GM12878 (cell line): ENCODE data around the gene SH3BP5. TPM values are rescaled to one million over a fixed set of nuclear protein-coding genes. Genes with fewer than 3 reads are reported as not detected.

Source experiments
- ATAC-seq: fragments of 200-7000 bp; cut with Tn5 transposase; 3 replicates; pipeline ENCODE4 v1.9.1; 2020; ENCODE audit warnings: mild to moderate bottlenecking, moderate library complexity
- BruUV-seq: library from RNA; stranded (reverse); fragments of 400-500 nt; replicated peaks from 2 replicates; lab custom pipeline; 2021; lab: Mats Ljungman, UMichigan
- CTCF ChIA-PET: fragments of 300-600 bp; sonication (Branson Sonifier 250); formaldehyde crosslinking; extraction: SDS; loops from one replicate; lab custom pipeline; 2021; ENCODE audit warnings: inconsistent platforms; lab: Yijun Ruan, JAX
- POLR2A ChIA-PET: fragments of 350-600 bp; formaldehyde crosslinking; extraction: SDS; loops from one replicate; lab custom pipeline; 2021; ENCODE audit warnings: inconsistent platforms; lab: Charles Lee
- RAD21 ChIA-PET: fragments of 300-600 bp; sonication (Branson Sonifier 250); formaldehyde crosslinking; loops from one replicate; lab custom pipeline; 2023; ENCODE audit warnings: antibody characterized with exemption; ENCODE audit not compliant: unreplicated experiment; lab: Charles Lee
- SMC1A ChIA-PET: fragments of 300-600 bp; sonication (Branson Sonifier 250); formaldehyde crosslinking; loops from one replicate; lab custom pipeline; 2023; ENCODE audit not compliant: unreplicated experiment, uncharacterized antibody; lab: Charles Lee
- DNase-seq: peaks from one replicate; pipeline ENCODE4 v3.0.0-alpha.2; 2011; ENCODE audit warnings: low read depth, low spot score
- FAIRE-seq: peaks from 3 replicates; lab custom pipeline; 2011; peaks lifted over from hg19 to GRCh38; lab: Jason Lieb, UNC
- H2AFZ ChIP-seq: 2 replicates; pipeline ENCODE4 v1.6.0; 2011; ENCODE audit warnings: low read depth, low read length, control low read depth; ENCODE audit not compliant: control insufficient read depth
- H3K27ac ChIP-seq: 2 replicates; pipeline ENCODE4 v1.5.1; 2011; ENCODE audit warnings: control low read depth; ENCODE audit not compliant: control insufficient read depth, insufficient read depth
- H3K27me3 ChIP-seq, 2 experiments: replicated peaks in 1 of 2; 2 replicates each; pipeline versions ENCODE4 v1.6.0 to v1.6.1; 2011; ENCODE audit warnings: low read length in 1 of 2; ENCODE audit not compliant: control insufficient read depth in 2 of 2, insufficient read depth in 2 of 2
- H3K36me3 ChIP-seq, 2 experiments: 2 replicates each; pipeline ENCODE4 v1.5.1; 2011; ENCODE audit warnings: low read length in 1 of 2; ENCODE audit not compliant: control insufficient read depth in 2 of 2, insufficient read depth in 2 of 2
- H3K4me1 ChIP-seq: 2 replicates; pipeline ENCODE4 v1.6.1; 2011; ENCODE audit warnings: mild to moderate bottlenecking, low read length, moderate library complexity, mixed read lengths; ENCODE audit not compliant: control insufficient read depth, insufficient read depth
- H3K4me2 ChIP-seq: 2 replicates; pipeline ENCODE4 v1.6.0; 2011; ENCODE audit warnings: control low read depth; ENCODE audit not compliant: control insufficient read depth, insufficient read depth
- H3K4me3 ChIP-seq: fragments of 200-600 bp; sonication (generic); 2 replicates; pipeline ENCODE4 v1.5.1; 2016
- H3K79me2 ChIP-seq: 2 replicates; pipeline ENCODE4 v1.6.0; 2011; ENCODE audit warnings: low read length; ENCODE audit not compliant: control insufficient read depth, insufficient read depth
- H3K9ac ChIP-seq: 2 replicates; pipeline ENCODE4 v1.8.0; 2011; ENCODE audit warnings: low read length, control low read depth, mixed read lengths; ENCODE audit not compliant: control insufficient read depth, insufficient read depth
- H3K9me3 ChIP-seq: replicated peaks from 3 replicates; pipeline ENCODE4 v1.5.1; 2011; ENCODE audit warnings: mild to moderate bottlenecking, low read length; ENCODE audit not compliant: control insufficient read depth, insufficient read depth
- H4K20me1 ChIP-seq: 2 replicates; pipeline ENCODE4 v1.6.0; 2011; ENCODE audit not compliant: control insufficient read depth, insufficient read depth
- CEBPZ ChIP-seq: fragments of 150-350 bp; IDR thresholded peaks from 2 replicates; pipeline ENCODE4 v1.6.1; 2016; ENCODE audit warnings: low read depth, low read length
- E2F4 ChIP-seq: IDR thresholded peaks from 2 replicates; pipeline ENCODE4 v1.6.1; 2012; ENCODE audit warnings: low read depth, low read length, improper control_type of control experiment
- ETV6 ChIP-seq, 2 experiments: fragments of 450-650 bp in 1 of 2; IDR thresholded peaks in 1 of 2; conservative IDR thresholded peaks in 1 of 2; 2 replicates each; pipeline ENCODE4 v1.6.1; 2014; ENCODE audit warnings: antibody characterized with exemption in 1 of 2, borderline replicate concordance in 1 of 2, low read depth in 1 of 2, mild to moderate bottlenecking in 1 of 2, moderate library complexity in 1 of 2
- IKZF1 ChIP-seq: fragments of 450-650 bp; conservative IDR thresholded peaks from 2 replicates; pipeline ENCODE4 v1.6.1; 2017; ENCODE audit warnings: antibody characterized with exemption, mild to moderate bottlenecking
- IRF4 ChIP-seq: IDR thresholded peaks from 2 replicates; pipeline ENCODE4 v1.6.1; 2011; ENCODE audit warnings: low read depth, low read length
- IRF5 ChIP-seq: fragments of 450-650 bp; IDR thresholded peaks from 2 replicates; pipeline ENCODE4 v1.6.1; 2017; ENCODE audit warnings: borderline replicate concordance
- JUNB ChIP-seq: IDR thresholded peaks from 2 replicates; pipeline ENCODE4 v1.6.1; 2016; ENCODE audit warnings: antibody characterized with exemption, mild to moderate bottlenecking
- MTA3 ChIP-seq: IDR thresholded peaks from 2 replicates; pipeline ENCODE4 v1.6.1; 2012; ENCODE audit warnings: low read length, inconsistent platforms, borderline replicate concordance
- NFYB ChIP-seq: IDR thresholded peaks from 2 replicates; pipeline ENCODE4 v1.6.1; 2011; ENCODE audit warnings: low read depth, mild to moderate bottlenecking, low read length, improper control_type of control experiment, moderate library complexity; ENCODE audit not compliant: insufficient read depth
- NR2C1 ChIP-seq: fragments of 450-650 bp; IDR thresholded peaks from 2 replicates; pipeline ENCODE4 v1.6.1; 2017; ENCODE audit warnings: antibody characterized with exemption, mild to moderate bottlenecking, moderate library complexity
- POLR2AphosphoS2 ChIP-seq: IDR thresholded peaks from 2 replicates; pipeline ENCODE4 v1.6.1; 2011; ENCODE audit warnings: low read depth, mild to moderate bottlenecking, low read length, improper control_type of control experiment, moderate library complexity
- RUNX3 ChIP-seq: IDR thresholded peaks from 2 replicates; pipeline ENCODE4 v1.6.1; 2012; ENCODE audit warnings: low read length, inconsistent platforms
- SRF ChIP-seq, 2 experiments: IDR thresholded peaks; 2 replicates each; pipeline ENCODE4 v1.6.1; 2011; ENCODE audit warnings: low read depth in 2 of 2, low read length in 2 of 2, mild to moderate bottlenecking in 1 of 2, moderate library complexity in 1 of 2
- TBL1XR1 ChIP-seq: IDR thresholded peaks from 2 replicates; pipeline ENCODE4 v1.6.1; 2012; ENCODE audit warnings: low read depth, low read length, improper control_type of control experiment
- ZBED1 ChIP-seq: IDR thresholded peaks from 2 replicates; pipeline ENCODE4 v1.6.1; 2016; ENCODE audit warnings: borderline replicate concordance
- ZSCAN29 ChIP-seq: fragments of 450-650 bp; IDR thresholded peaks from 2 replicates; pipeline ENCODE4 v1.6.1; 2017; ENCODE audit warnings: mild to moderate bottlenecking, moderate library complexity
- WGBS: methylation state at CpG from one replicate; pipeline ENCODE4 v1.1.6; 2016; ENCODE audit warnings: low lambda C conversion rate; ENCODE audit not compliant: insufficient replicate concordance, insufficient coverage; ENCODE audit errors: missing lambda C conversion rate; 5-methylcytosine and 5-hydroxymethylcytosine counted together
- in situ Hi-C: fragments of 300-500 bp; cut with MboI; formaldehyde crosslinking; loops from 9 replicates; pipeline ENCODE4 v1.14.3; 2018; ENCODE audit warnings: mixed read lengths
- intact Hi-C: fragments of 100-400 bp; cut with micrococcal nuclease; formaldehyde crosslinking; loops from one replicate; pipeline ENCODE4 v1.14.2; 2022; ENCODE audit not compliant: unreplicated experiment
- polyA plus RNA-seq, 11 experiments: library from polyadenylated mRNA; depleted of rRNA in 4 of 11; unstranded in 6 of 11; stranded (reverse) in 5 of 11; fragments of >200 nt; fragmentation: Nextera tagmentation in 4 of 11; fragmentation: Illumina TruSeq in 1 of 11; extraction: Ambion mirVana in 4 of 11; extraction: Trizol in 1 of 11; gene quantifications; 1 replicate in 1 of 11; 2 replicates in 10 of 11; pipeline versions ENCODE4 v1.2.1 to v1.2.3, GENCODE V29; 2011 to 2016; ENCODE audit warnings: inconsistent platforms in 2 of 11, missing spikeins in 2 of 11, low read depth in 1 of 11
- total RNA-seq, 4 experiments: library from RNA; depleted of rRNA in 3 of 4; stranded (reverse); fragments of >200 nt in 3 of 4; fragmentation: Illumina TruSeq in 1 of 4; extraction: Trizol in 1 of 4; gene quantifications; 2 replicates each; pipeline versions ENCODE4 v1.2.1 to v1.2.3, GENCODE V29; 2013 to 2021

SH3BP5 gene
- total and polyA plus RNA-seq, 10 of the 15 experiments (the other 5 are each of a cell fraction or from before 2014, with no cell fraction given), result 14.9 to 87.5 (median 43.7) TPM

- Histone ChIP-seq H4K20me1 (no peaks in the 10 kb centered on the region), H3K9ac (peak overlapping the region; percentile 75), H2AFZ (no peak overlapping the region; the same call in 1 of the 2 replicates), H3K27ac (peak overlapping the region; percentile 84), H3K27me3 (no peaks in the 10 kb centered on the region), H3K4me2 (peak overlapping the region; percentile 63), H3K9me3 (no peaks in the 10 kb centered on the region), H3K4me1 (peaks cover 47% of the 10 kb centered on the region), H3K36me3 (no peaks in the 10 kb centered on the region), H3K79me2 (no peaks in the 10 kb centered on the region), H3K4me3 (peak overlapping the region; percentile 40; the same call in 1 of the 2 replicates)
- FAIRE-seq (peak; percentile 100), DNase-seq (peak; percentile 99), ATAC-seq (peak; percentile 82)
- ChIA-PET RAD21 (interaction anchor here (0.8 to 3.7 kb wide), 20 partner anchors 8 to 436 kb away, joined by 3 to 53 read pairs (median 6); partner anchors contain the start of genes ANKRD28 and SH3BP5), CTCF (interaction anchor here (0.6 to 3.8 kb wide), 26 partner anchors 8 to 241 kb away, joined by 3 to 30 read pairs (median 4); partner anchors contain the start of genes CAPN7 and SH3BP5), SMC1A (interaction anchor here (0.6 to 3.9 kb wide), 32 partner anchors 11 to 195 kb away, joined by 3 to 49 read pairs (median 6); partner anchors contain the start of gene SH3BP5), POLR2A (interaction anchor here (0.6 to 2.6 kb wide), 14 partner anchors 14 to 261 kb away, joined by 3 to 13 read pairs (median 4); partner anchors contain the start of gene SH3BP5)
- in situ Hi-C loops, result loop anchor here (25.0 kb wide), 2 partner anchors 1151 to 1551 kb away; partner anchors contain the start of gene RFTN1
- BruUV-seq, result TSS peak; percentile 91
- under 1% methylated on average over 11 of the region's 11 CpGs for WGBS
- intact Hi-C loops, result loop anchor here (1.0 to 5.0 kb wide), 10 partner anchors 16 to 1151 kb away; partner anchors contain the start of genes RFTN1 and SH3BP5
- TF ChIP-seq IRF5 (no peak), ZBED1 (peak; percentile 99), TBL1XR1 (peak; percentile 100), JUNB (peak; percentile 100), MTA3 (peak; percentile 97), ZSCAN29 (peak; percentile 68; the same call in 1 of the 2 replicates), POLR2AphosphoS2 (no peak), NR2C1 (peak; percentile 69), IRF4 (peak; percentile 99), NFYB (peak; percentile 38; the same call in 1 of the 2 replicates), RUNX3 (peak; percentile 100), IKZF1 (peak; percentile 99), E2F4 (no peak), ETV6 (conservative IDR thresholded peaks at IDR 0.05 in 1 of 2, IDR thresholded peaks at IDR 0.05 in 1 of 2; ENCODE audit: borderline replicate concordance in 1 of 2, low read depth in 1 of 2) (peak in 1 of 2 experiments; percentile 96; a peak in 2 of 4 replicates), SRF (IDR thresholded peaks at IDR 0.05; ENCODE audit: low read depth in 2 of 2, low read length in 2 of 2) (no peak), CEBPZ (no peak)
These were observed 29.3 kb upstream of the SH3BP5 start for GRCh38 chr3:15361494-15362214.
